ENCODE measurements around the gene GDF15.

GDF15 gene

DNA sequence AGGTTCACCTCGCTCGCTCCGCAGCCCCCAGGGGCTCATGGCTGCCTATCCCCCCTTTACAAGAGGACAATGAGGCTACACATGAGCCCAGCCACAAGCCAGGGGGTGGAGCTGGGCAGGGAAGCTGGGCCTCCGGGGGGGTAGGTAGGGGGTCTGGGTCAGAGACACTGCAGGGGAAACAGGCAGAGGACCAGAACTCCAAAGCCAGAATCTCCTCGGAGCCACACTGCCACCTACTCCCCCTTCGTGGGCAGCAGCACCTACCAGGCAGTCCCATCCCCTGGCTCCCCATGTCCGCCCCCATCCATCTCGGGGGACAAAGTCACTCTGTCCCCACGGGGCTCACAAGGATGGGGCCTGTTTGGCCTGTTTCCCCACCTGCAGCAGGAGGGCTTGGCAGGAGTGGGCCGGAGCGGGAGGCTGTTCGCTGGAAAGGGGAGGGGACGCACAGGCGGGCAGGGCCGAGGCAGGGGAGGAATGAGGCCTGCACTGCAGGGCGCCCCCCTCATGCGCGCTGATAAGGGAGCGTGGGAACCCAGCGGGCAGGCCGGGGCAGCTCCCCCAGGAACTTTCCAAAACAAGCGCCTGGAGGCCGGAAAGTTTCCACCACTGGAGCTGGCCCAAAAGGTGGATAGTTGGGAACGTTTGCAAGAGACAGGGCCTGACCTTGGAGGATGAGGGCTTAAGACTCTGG is 52.5 kb downstream of the GDF15 start:
- no peak for DNase-seq (ENCODE audit: low read depth, low spot score)

More for the DNA sequence above, 52.5 kb downstream of the GDF15 start:
- H3K27ac ChIP-seq = peak overlapping the region; percentile 50
